GM23338 (cell line): ENCODE results near the gene N4BP2L1.

ENCODE experiments used
- CREB1 ChIP-seq: fragments of 250-450 bp; sonication (Bioruptor Pico); IDR thresholded peaks from 2 replicates; pipeline ENCODE4 v1.5.0; 2020; ENCODE audit warnings: low read depth, mild to moderate bottlenecking, moderate library complexity
- EZH2 ChIP-seq: fragments of 200-600 bp; sonication (generic); IDR thresholded peaks from one replicate; pipeline ENCODE4 v1.8.0; 2017; ENCODE audit warnings: antibody characterized with exemption, mild to moderate bottlenecking, low read depth; ENCODE audit not compliant: unreplicated experiment
- EZH2phosphoT487 ChIP-seq: fragments of 200-600 bp; sonication (generic); IDR thresholded peaks from one replicate; pipeline ENCODE4 v1.8.1; 2018; ENCODE audit warnings: antibody characterized with exemption; ENCODE audit not compliant: unreplicated experiment
- JUNB ChIP-seq: IDR thresholded peaks from one replicate; pipeline ENCODE4 v1.6.1; 2016; ENCODE audit warnings: antibody characterized with exemption; ENCODE audit not compliant: unreplicated experiment
- POLR2AphosphoS5 ChIP-seq: IDR thresholded peaks from 2 replicates; pipeline ENCODE4 v1.6.1; 2016; ENCODE audit warnings: antibody characterized with exemption, low read depth
- STAT1 ChIP-seq: IDR thresholded peaks from one replicate; pipeline ENCODE4 v1.6.1; 2016; ENCODE audit warnings: antibody characterized with exemption; ENCODE audit not compliant: unreplicated experiment
- ZNF114 ChIP-seq: fragments of 250-450 bp; sonication (Bioruptor Pico); IDR thresholded peaks from 2 replicates; pipeline ENCODE4 v1.5.0; 2020; ENCODE audit warnings: mild to moderate bottlenecking, moderate library complexity
- TF ChIP-seq, protein P1 (sequence below), 2 experiments: fragments of 200-600 bp in 1 of 2; sonication (generic) in 1 of 2; conservative IDR thresholded peaks; 2 replicates each; pipeline versions ENCODE4 v1.5.1 to v1.6.1; 2016 to 2017; ENCODE audit warnings: antibody characterized with exemption in 2 of 2, low read depth in 2 of 2, mild to moderate bottlenecking in 2 of 2, moderate library complexity in 1 of 2
- TF ChIP-seq, protein P2 (sequence below): fragments of 250-450 bp; sonication (Bioruptor Pico); IDR thresholded peaks from 2 replicates; pipeline ENCODE4 v1.5.0; 2020; ENCODE audit warnings: mild to moderate bottlenecking, moderate library complexity
- TF ChIP-seq, protein P3 (sequence below): IDR thresholded peaks from one replicate; pipeline ENCODE4 v1.6.1; 2018; ENCODE audit warnings: antibody characterized with exemption; ENCODE audit not compliant: unreplicated experiment
- TF ChIP-seq, protein P4 (sequence below): IDR thresholded peaks from 2 replicates; pipeline ENCODE4 v1.6.1; 2016; ENCODE audit warnings: antibody characterized with exemption

DNA sequence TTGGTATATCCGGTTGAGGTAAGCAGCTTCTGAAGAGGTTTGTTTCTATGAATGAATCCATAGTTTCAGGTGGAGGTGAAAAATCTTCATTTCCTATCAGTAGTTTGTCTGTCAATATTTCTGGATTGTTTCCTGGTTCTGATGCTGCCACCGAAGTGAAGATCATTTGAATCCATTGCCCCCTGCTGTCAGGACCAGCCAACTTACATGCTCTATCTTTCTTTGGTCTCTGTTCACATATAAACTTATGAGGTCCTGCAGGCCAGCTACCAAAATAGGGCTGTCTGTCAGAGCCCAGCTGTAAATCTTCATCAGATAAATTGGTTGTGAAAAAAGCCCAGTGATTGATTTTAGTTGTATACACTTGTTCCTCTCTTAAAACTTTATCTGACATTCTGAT lies 15.2 kb upstream of the N4BP2L1 start:
- TF ChIP-seq, protein P1, sequence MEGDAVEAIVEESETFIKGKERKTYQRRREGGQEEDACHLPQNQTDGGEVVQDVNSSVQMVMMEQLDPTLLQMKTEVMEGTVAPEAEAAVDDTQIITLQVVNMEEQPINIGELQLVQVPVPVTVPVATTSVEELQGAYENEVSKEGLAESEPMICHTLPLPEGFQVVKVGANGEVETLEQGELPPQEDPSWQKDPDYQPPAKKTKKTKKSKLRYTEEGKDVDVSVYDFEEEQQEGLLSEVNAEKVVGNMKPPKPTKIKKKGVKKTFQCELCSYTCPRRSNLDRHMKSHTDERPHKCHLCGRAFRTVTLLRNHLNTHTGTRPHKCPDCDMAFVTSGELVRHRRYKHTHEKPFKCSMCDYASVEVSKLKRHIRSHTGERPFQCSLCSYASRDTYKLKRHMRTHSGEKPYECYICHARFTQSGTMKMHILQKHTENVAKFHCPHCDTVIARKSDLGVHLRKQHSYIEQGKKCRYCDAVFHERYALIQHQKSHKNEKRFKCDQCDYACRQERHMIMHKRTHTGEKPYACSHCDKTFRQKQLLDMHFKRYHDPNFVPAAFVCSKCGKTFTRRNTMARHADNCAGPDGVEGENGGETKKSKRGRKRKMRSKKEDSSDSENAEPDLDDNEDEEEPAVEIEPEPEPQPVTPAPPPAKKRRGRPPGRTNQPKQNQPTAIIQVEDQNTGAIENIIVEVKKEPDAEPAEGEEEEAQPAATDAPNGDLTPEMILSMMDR (conservative IDR thresholded peaks at IDR 0.05; ENCODE audit: low read depth in 2 of 2) = peak; percentile 22 to 48; a peak in 3 of 4 replicates
- TF ChIP-seq EZH2 (no peak), CREB1 (no peak), POLR2AphosphoS5 (no peak), ZNF114 (no peak), JUNB (no peak), EZH2phosphoT487 (no peak), STAT1 (no peak)
- TF ChIP-seq, protein P2, sequence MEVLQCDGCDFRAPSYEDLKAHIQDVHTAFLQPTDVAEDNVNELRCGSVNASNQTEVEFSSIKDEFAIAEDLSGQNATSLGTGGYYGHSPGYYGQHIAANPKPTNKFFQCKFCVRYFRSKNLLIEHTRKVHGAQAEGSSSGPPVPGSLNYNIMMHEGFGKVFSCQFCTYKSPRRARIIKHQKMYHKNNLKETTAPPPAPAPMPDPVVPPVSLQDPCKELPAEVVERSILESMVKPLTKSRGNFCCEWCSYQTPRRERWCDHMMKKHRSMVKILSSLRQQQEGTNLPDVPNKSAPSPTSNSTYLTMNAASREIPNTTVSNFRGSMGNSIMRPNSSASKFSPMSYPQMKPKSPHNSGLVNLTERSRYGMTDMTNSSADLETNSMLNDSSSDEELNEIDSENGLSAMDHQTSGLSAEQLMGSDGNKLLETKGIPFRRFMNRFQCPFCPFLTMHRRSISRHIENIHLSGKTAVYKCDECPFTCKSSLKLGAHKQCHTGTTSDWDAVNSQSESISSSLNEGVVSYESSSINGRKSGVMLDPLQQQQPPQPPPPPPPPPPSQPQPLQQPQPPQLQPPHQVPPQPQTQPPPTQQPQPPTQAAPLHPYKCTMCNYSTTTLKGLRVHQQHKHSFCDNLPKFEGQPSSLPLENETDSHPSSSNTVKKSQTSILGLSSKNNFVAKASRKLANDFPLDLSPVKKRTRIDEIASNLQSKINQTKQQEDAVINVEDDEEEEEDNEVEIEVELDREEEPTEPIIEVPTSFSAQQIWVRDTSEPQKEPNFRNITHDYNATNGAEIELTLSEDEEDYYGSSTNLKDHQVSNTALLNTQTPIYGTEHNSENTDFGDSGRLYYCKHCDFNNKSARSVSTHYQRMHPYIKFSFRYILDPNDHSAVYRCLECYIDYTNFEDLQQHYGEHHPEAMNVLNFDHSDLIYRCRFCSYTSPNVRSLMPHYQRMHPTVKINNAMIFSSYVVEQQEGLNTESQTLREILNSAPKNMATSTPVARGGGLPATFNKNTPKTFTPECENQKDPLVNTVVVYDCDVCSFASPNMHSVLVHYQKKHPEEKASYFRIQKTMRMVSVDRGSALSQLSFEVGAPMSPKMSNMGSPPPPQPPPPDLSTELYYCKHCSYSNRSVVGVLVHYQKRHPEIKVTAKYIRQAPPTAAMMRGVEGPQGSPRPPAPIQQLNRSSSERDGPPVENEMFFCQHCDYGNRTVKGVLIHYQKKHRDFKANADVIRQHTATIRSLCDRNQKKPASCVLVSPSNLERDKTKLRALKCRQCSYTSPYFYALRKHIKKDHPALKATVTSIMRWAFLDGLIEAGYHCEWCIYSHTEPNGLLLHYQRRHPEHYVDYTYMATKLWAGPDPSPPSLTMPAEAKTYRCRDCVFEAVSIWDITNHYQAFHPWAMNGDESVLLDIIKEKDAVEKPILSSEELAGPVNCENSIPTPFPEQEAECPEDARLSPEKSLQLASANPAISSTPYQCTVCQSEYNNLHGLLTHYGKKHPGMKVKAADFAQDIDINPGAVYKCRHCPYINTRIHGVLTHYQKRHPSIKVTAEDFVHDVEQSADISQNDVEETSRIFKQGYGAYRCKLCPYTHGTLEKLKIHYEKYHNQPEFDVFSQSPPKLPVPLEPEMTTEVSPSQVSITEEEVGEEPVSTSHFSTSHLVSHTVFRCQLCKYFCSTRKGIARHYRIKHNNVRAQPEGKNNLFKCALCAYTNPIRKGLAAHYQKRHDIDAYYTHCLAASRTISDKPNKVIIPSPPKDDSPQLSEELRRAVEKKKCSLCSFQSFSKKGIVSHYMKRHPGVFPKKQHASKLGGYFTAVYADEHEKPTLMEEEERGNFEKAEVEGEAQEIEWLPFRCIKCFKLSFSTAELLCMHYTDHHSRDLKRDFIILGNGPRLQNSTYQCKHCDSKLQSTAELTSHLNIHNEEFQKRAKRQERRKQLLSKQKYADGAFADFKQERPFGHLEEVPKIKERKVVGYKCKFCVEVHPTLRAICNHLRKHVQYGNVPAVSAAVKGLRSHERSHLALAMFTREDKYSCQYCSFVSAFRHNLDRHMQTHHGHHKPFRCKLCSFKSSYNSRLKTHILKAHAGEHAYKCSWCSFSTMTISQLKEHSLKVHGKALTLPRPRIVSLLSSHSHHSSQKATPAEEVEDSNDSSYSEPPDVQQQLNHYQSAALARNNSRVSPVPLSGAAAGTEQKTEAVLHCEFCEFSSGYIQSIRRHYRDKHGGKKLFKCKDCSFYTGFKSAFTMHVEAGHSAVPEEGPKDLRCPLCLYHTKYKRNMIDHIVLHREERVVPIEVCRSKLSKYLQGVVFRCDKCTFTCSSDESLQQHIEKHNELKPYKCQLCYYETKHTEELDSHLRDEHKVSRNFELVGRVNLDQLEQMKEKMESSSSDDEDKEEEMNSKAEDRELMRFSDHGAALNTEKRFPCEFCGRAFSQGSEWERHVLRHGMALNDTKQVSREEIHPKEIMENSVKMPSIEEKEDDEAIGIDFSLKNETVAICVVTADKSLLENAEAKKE (CRISPR knock-in tag) = no peak
- TF ChIP-seq, protein P3, sequence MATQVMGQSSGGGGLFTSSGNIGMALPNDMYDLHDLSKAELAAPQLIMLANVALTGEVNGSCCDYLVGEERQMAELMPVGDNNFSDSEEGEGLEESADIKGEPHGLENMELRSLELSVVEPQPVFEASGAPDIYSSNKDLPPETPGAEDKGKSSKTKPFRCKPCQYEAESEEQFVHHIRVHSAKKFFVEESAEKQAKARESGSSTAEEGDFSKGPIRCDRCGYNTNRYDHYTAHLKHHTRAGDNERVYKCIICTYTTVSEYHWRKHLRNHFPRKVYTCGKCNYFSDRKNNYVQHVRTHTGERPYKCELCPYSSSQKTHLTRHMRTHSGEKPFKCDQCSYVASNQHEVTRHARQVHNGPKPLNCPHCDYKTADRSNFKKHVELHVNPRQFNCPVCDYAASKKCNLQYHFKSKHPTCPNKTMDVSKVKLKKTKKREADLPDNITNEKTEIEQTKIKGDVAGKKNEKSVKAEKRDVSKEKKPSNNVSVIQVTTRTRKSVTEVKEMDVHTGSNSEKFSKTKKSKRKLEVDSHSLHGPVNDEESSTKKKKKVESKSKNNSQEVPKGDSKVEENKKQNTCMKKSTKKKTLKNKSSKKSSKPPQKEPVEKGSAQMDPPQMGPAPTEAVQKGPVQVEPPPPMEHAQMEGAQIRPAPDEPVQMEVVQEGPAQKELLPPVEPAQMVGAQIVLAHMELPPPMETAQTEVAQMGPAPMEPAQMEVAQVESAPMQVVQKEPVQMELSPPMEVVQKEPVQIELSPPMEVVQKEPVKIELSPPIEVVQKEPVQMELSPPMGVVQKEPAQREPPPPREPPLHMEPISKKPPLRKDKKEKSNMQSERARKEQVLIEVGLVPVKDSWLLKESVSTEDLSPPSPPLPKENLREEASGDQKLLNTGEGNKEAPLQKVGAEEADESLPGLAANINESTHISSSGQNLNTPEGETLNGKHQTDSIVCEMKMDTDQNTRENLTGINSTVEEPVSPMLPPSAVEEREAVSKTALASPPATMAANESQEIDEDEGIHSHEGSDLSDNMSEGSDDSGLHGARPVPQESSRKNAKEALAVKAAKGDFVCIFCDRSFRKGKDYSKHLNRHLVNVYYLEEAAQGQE = no peak
- TF ChIP-seq, protein P4, sequence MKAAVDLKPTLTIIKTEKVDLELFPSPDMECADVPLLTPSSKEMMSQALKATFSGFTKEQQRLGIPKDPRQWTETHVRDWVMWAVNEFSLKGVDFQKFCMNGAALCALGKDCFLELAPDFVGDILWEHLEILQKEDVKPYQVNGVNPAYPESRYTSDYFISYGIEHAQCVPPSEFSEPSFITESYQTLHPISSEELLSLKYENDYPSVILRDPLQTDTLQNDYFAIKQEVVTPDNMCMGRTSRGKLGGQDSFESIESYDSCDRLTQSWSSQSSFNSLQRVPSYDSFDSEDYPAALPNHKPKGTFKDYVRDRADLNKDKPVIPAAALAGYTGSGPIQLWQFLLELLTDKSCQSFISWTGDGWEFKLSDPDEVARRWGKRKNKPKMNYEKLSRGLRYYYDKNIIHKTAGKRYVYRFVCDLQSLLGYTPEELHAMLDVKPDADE = no peak
